Suprapubic skin (tissue), 4 donors: Measurements from ENCODE around the gene CD40. TPM values are rescaled to one million over a fixed set of nuclear protein-coding genes. Genes with fewer than 3 reads are reported as not detected.

Experiments
- DNase-seq, 2 donors: peaks; one replicate each; pipeline ENCODE4 v3.0.0-alpha.2; 2019; ENCODE audit warnings: low spot score in 2 of 2
- H3K27ac ChIP-seq: fragments of 200-600 bp; sonication (generic); one replicate; pipeline ENCODE4 v1.5.1; 2019
- H3K27me3 ChIP-seq: fragments of 200-600 bp; sonication (generic); one replicate; pipeline ENCODE4 v1.5.1; 2019
- H3K36me3 ChIP-seq: fragments of 200-600 bp; sonication (generic); one replicate; pipeline ENCODE4 v1.5.1; 2019
- H3K4me1 ChIP-seq: fragments of 200-600 bp; sonication (generic); one replicate; pipeline ENCODE4 v1.5.1; 2019
- H3K4me3 ChIP-seq: fragments of 200-600 bp; sonication (generic); one replicate; pipeline ENCODE4 v1.5.1; 2019; ENCODE audit warnings: mild to moderate bottlenecking
- H3K9me3 ChIP-seq: fragments of 200-600 bp; sonication (generic); one replicate; pipeline ENCODE4 v1.5.1; 2019
- CTCF ChIP-seq, 2 donors: fragments of 200-600 bp in 1 of 2; fragments of 450-650 bp in 1 of 2; sonication (generic) in 1 of 2; IDR thresholded peaks; one replicate each; pipeline ENCODE4 v1.5.1; 2016 to 2019; ENCODE audit warnings: antibody characterized with exemption in 2 of 2, mild to moderate bottlenecking in 1 of 2, moderate library complexity in 1 of 2
- EP300 ChIP-seq: sonication (generic); formaldehyde crosslinking; IDR thresholded peaks from one replicate; pipeline ENCODE4 v1.6.1; 2017; ENCODE audit warnings: antibody characterized with exemption
- POLR2A ChIP-seq, 2 donors: fragments of 450-650 bp; IDR thresholded peaks; one replicate each; pipeline ENCODE4 v1.6.1; 2017; ENCODE audit warnings: antibody characterized with exemption in 2 of 2, mild to moderate bottlenecking in 2 of 2, moderate library complexity in 2 of 2
- POLR2AphosphoS5 ChIP-seq, 3 donors: sonication (generic); formaldehyde crosslinking; IDR thresholded peaks; one replicate each; pipeline ENCODE4 v1.6.1; 2017; ENCODE audit warnings: antibody characterized with exemption in 3 of 3
- WGBS: methylation state at CpG from one replicate; pipeline ENCODE4 v1.1.5; 2018; 5-methylcytosine and 5-hydroxymethylcytosine counted together
- total RNA-seq, 4 donors: library from RNA; depleted of rRNA; stranded (reverse); fragments of >200 nt; gene quantifications; one replicate each; pipeline ENCODE4 v1.1.0, GENCODE V29; 2016

The CD40 gene
- total RNA-seq, 4 donors from 2014 or later = 12.9 to 30.6 (median 17.2) TPM

- Histone ChIP-seq H3K36me3 (no peaks in the 10 kb centered on the region), H3K9me3 (no peaks in the 10 kb centered on the region), H3K27ac (no peak overlapping the region), H3K27me3 (peaks cover 42% of the 10 kb centered on the region), H3K4me3 (no peak overlapping the region), H3K4me1 (no peaks in the 10 kb centered on the region)
- DNase-seq = no peak
- 62% methylated on average over 7 of the region's 7 CpGs for WGBS
- TF ChIP-seq POLR2A (IDR thresholded peaks at IDR 0.05) (no peak), EP300 (no peak), POLR2AphosphoS5 (IDR thresholded peaks at IDR 0.05) (no peak), CTCF (IDR thresholded peaks at IDR 0.05) (no peak)
These were observed 41.2 kb downstream of the CD40 start for GRCh38 chr20:46159101-46159897.

DNA sequence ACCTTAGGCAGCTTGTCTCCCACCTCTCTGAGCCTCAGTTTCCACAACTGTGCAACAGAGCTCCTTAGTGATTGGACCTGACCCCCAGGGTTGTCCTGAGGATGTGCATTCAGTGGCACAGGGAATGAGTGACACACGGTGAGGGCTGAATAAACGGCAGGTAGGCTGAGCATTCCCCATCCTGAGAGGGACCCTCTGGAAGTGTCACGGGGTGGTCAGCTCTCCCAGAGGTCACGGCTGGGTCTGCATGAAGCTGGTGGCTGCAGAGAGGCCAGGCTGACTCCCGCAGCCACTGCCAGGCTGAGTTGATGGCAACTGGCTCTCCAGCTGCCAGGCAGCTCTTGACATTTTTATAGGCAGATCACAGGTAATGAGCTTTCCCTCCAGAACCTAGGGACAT, 42.5 kb downstream of the CD40 start:
- H3K27me3 ChIP-seq = peaks cover 52% of the 10 kb centered on the region
- H3K27ac ChIP-seq = no peak overlapping the region
- H3K4me1 ChIP-seq = no peaks in the 10 kb centered on the region
- TF ChIP-seq POLR2AphosphoS5 (IDR thresholded peaks at IDR 0.05) (no peak), EP300 (no peak), POLR2A (IDR thresholded peaks at IDR 0.05) (no peak), CTCF (IDR thresholded peaks at IDR 0.05) (no peak)
- no peaks in the 10 kb centered on the region for H3K9me3 ChIP-seq
- no peak overlapping the region for H3K4me3 ChIP-seq
- H3K36me3 ChIP-seq = no peaks in the 10 kb centered on the region
- WGBS = 67% methylated on average over 1 of the region's 5 CpGs
- DNase-seq = no peak

DNA sequence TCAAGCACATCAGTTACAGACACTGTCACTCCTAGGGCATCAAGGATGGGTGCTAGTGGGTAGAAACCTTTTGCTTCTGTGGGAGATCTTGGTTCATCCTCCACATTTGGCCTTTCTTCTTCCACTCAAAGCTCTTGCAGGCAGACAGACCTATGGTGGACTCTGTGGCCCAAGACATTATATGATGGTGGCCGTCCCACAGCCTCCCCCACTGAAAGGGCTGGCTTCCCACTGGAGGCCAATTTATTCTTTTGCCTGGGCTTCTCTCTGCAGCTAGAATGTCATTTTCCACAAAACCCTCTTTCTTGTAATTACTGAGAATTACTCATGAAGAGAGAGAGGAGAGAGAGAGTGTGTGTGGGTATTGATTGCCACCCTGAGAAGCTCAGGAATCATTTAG, 43.8 kb downstream of the CD40 start:
- TF ChIP-seq EP300 = no peak
- no peak for TF ChIP-seq POLR2AphosphoS5 (IDR thresholded peaks at IDR 0.05)
- TF ChIP-seq CTCF (IDR thresholded peaks at IDR 0.05) = no peak
- no peak for TF ChIP-seq POLR2A (IDR thresholded peaks at IDR 0.05)
- H3K27ac ChIP-seq = no peak overlapping the region
- no peak for DNase-seq
- no peaks in the 10 kb centered on the region for H3K36me3 ChIP-seq
- H3K4me1 ChIP-seq = no peaks in the 10 kb centered on the region
- H3K27me3 ChIP-seq = peaks cover 59% of the 10 kb centered on the region
- no peak overlapping the region for H3K4me3 ChIP-seq
- 94% methylated on average over 1 of the region's 1 CpG for WGBS
- H3K9me3 ChIP-seq = no peaks in the 10 kb centered on the region

DNA sequence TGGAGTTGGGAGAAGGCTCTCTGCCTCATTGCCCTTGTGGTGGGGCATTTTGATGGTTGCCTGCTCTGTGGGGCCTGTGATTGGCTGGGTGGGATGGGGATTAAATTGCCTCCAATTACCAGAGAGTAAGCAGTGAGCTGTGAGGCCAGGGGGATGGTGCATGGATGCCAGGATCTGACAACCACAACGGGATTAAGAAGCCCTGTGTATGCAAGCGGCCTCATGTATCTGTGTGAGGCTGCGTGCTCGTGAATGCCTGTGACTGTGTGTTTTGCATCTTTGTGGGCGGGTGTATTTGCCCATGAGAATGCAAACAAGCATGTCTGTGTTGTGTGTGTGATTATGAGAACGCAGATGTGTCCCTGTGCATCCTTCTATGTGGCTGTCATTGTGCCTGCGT, 46.1 kb downstream of the CD40 start:
- Histone ChIP-seq H3K4me3 (no peak overlapping the region), H3K27me3 (peaks cover 52% of the 10 kb centered on the region), H3K9me3 (no peaks in the 10 kb centered on the region), H3K36me3 (no peaks in the 10 kb centered on the region), H3K27ac (no peak overlapping the region), H3K4me1 (peaks cover 2% of the 10 kb centered on the region)
- DNase-seq = no peak
- TF ChIP-seq CTCF (IDR thresholded peaks at IDR 0.05) (no peak), EP300 (no peak), POLR2A (IDR thresholded peaks at IDR 0.05) (no peak), POLR2AphosphoS5 (IDR thresholded peaks at IDR 0.05) (no peak)
- 58% methylated on average over 7 of the region's 7 CpGs for WGBS

DNA sequence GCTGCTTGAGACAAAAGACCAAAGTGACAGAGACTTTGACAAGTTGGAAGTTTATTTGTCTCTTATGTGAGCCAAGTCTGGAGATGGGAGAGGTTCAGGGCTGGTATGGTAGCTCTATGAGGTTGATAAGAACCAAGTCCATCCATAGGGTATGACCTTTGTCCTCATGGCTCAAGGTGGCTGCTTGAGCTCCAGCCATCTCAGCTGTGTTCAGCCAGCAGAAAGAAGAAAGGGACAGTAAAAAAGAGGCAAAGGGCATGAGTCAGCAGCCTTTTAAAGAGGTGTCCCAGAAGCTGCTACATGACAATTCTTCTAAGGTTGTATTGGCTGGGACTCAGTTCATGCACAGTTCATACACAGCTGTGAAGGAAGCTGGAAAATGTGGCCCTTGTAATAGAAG, 49.0 kb downstream of the CD40 start:
- H3K36me3 ChIP-seq = no peaks in the 10 kb centered on the region
- no peak overlapping the region for H3K4me3 ChIP-seq
- H3K27ac ChIP-seq = no peak overlapping the region
- no peaks in the 10 kb centered on the region for H3K9me3 ChIP-seq
- TF ChIP-seq EP300 = no peak
- TF ChIP-seq POLR2A (IDR thresholded peaks at IDR 0.05) = no peak
- no peak for TF ChIP-seq POLR2AphosphoS5 (IDR thresholded peaks at IDR 0.05)
- no peak for TF ChIP-seq CTCF (IDR thresholded peaks at IDR 0.05)
- peaks cover 7% of the 10 kb centered on the region for H3K4me1 ChIP-seq
- DNase-seq = no peak
- peaks cover 48% of the 10 kb centered on the region for H3K27me3 ChIP-seq
